Natural killer cell treated with Interleukin-12 subunit alpha and Interleukin-12 subunit beta and Interleukin-15 and Interleukin-18, amount 100 ng/mL, for 72 hours (primary cell): Measurements from ENCODE around the gene OXER1. TPM values are rescaled to one million over a fixed set of nuclear protein-coding genes. Genes with fewer than 3 reads are reported as not detected.
A peak's percentile ranks its signal among the peaks of the same experiment; 100 is the strongest.

Source experiments
- ATAC-seq, 2 donors: fragments of 150-1000 bp; cut with Tn5 transposase in 1 of 2; sonication (Bioruptor Pico), chemical (Tn5 transposase) in 1 of 2; 2 replicates each; pipeline ENCODE4 v1.10.0; 2021
- DNase-seq: peaks from one replicate; pipeline ENCODE4 v3.0.0; 2022; ENCODE audit warnings: low spot score
- H3K27ac Mint-ChIP-seq, 2 donors: 1 replicate in 1 of 2; 2 replicates in 1 of 2; pipeline ENCODE4 v1.8.0; 2022; ENCODE audit warnings: mixed read lengths in 2 of 2, mild to moderate bottlenecking in 1 of 2, moderate library complexity in 1 of 2
- H3K27me3 Mint-ChIP-seq, 2 donors: 1 replicate in 1 of 2; 2 replicates in 1 of 2; pipeline ENCODE4 v1.8.0; 2022; ENCODE audit warnings: mixed read lengths in 2 of 2
- H3K36me3 Mint-ChIP-seq: one replicate; pipeline ENCODE4 v1.8.0; 2022; ENCODE audit warnings: mixed read lengths
- H3K4me1 Mint-ChIP-seq, 2 donors: 1 replicate in 1 of 2; 2 replicates in 1 of 2; pipeline ENCODE4 v1.8.0; 2022; ENCODE audit warnings: low read depth in 2 of 2, mixed read lengths in 2 of 2, mild to moderate bottlenecking in 1 of 2
- H3K4me3 Mint-ChIP-seq: one replicate; pipeline ENCODE4 v1.8.0; 2022; ENCODE audit warnings: mixed read lengths
- H3K9me3 Mint-ChIP-seq: 2 replicates; pipeline ENCODE4 v1.8.0; 2022; ENCODE audit warnings: mixed read lengths
- total RNA-seq, 2 donors: library from RNA; stranded (reverse); gene quantifications; one replicate each; pipeline ENCODE4 v1.2.3, GENCODE V29; 2022

The OXER1 gene
- total RNA-seq, 2 donors from 2014 or later: not detected

DNA sequence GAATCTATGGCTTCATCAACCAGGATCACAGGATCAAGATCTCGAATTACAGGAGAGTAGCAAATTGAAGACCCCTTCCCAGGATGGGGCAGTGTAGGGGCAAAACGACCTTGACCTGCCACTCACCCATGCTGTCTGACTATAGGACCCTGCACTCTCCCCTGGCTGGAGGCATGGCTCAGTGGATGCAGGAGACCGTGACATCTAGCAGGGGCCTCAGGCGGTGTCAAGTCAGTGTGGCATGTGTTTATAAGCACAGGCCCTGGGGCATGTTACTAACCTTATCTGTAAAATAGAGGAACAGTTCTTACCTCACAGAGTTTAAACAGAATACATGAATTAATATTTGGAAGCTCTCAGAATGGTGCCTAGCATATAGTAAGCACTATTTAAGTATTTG is 24.9 kb upstream of the OXER1 start:
- Mint-ChIP-seq H3K36me3 (no peaks in the 10 kb centered on the region), H3K27ac (no peak overlapping the region), H3K27me3 (peaks cover 23% of the 10 kb centered on the region in 2 donors), H3K9me3 (no peaks in the 10 kb centered on the region), H3K4me3 (no peak overlapping the region), H3K4me1 (peaks cover 8 to 24% of the 10 kb centered on the region in 2 donors)
- DNase-seq (no peak), ATAC-seq (no peak)

GRCh38 chr2:42788478-42788793 is 24.5 kb upstream of the OXER1 start:
- no peak overlapping the region for H3K27ac Mint-ChIP-seq
- no peak for ATAC-seq
- DNase-seq: no peak
- H3K36me3 Mint-ChIP-seq: no peaks in the 10 kb centered on the region
- no peaks in the 10 kb centered on the region for H3K9me3 Mint-ChIP-seq
- H3K4me1 Mint-ChIP-seq: peaks cover 8 to 21% of the 10 kb centered on the region in 2 donors
- H3K4me3 Mint-ChIP-seq: no peak overlapping the region
- peaks cover 18 to 20% of the 10 kb centered on the region in 2 donors for H3K27me3 Mint-ChIP-seq

DNA sequence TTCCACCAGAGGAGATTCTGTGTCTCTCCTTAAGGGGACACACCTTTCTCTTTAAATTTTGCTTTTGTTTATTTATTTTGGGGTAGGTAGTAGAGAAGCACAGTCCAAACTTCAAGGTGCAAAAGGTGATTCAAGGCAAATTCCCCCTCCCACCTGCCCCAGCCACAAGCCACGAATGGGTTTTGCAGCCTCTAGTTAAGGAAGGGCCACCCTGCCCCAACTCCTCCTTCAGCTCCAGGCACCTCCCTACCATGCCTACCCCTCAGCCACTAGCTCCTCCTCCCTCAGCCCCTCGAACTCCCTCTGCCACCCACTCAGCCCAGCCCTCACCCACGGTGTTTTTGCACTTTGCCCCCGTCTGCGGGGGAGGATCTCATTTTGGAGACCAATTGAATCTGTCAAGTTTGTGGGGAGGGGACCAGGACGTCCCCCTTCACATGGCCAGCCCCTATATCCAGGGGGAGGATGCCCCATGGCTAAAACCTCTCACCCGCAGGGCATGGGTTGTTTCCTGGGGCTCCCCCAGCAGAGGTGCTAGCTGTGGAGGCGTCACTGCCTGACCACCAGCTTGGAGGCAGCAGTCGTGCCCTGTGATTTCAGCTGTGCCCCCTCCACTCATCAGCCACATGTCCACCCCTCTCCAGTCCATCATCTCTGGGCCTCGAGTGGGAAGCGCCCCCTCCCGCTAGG is 24.0 kb upstream of the OXER1 start:
- H3K27me3 Mint-ChIP-seq: peaks cover 17 to 20% of the 10 kb centered on the region in 2 donors
- no peaks in the 10 kb centered on the region for H3K9me3 Mint-ChIP-seq
- peak; percentile 40 to 69 for ATAC-seq
- no peak overlapping the region for H3K4me3 Mint-ChIP-seq
- no peaks in the 10 kb centered on the region for H3K36me3 Mint-ChIP-seq
- no peak for DNase-seq
- H3K27ac Mint-ChIP-seq: no peak overlapping the region
- H3K4me1 Mint-ChIP-seq: peaks cover 8 to 21% of the 10 kb centered on the region in 2 donors

- DNase-seq (no peak), ATAC-seq (no peak)
- H3K4me1 Mint-ChIP-seq: peaks cover 8 to 21% of the 10 kb centered on the region in 2 donors
- no peak overlapping the region for H3K4me3 Mint-ChIP-seq
- no peaks in the 10 kb centered on the region for H3K9me3 Mint-ChIP-seq
- H3K27me3 Mint-ChIP-seq: peaks cover 17 to 20% of the 10 kb centered on the region in 2 donors
- H3K27ac Mint-ChIP-seq: no peak overlapping the region
- no peaks in the 10 kb centered on the region for H3K36me3 Mint-ChIP-seq
These were observed 23.5 kb upstream of the OXER1 start for GRCh38 chr2:42787424-42787787.

- Mint-ChIP-seq H3K27me3 (peaks cover 11 to 17% of the 10 kb centered on the region in 2 donors), H3K27ac (no peak overlapping the region), H3K4me3 (no peak overlapping the region), H3K9me3 (no peaks in the 10 kb centered on the region), H3K36me3 (no peaks in the 10 kb centered on the region), H3K4me1 (peaks cover 4 to 18% of the 10 kb centered on the region in 2 donors)
- ATAC-seq (peak in 1 of 2 donors; percentile 3), DNase-seq (no peak)
These were observed 22.8 kb upstream of the OXER1 start for GRCh38 chr2:42786561-42787345.

- no peak for ATAC-seq
- Mint-ChIP-seq H3K4me1 (peaks cover 0 to 13% of the 10 kb centered on the region in 2 donors), H3K36me3 (no peaks in the 10 kb centered on the region), H3K27me3 (no peaks in the 10 kb centered on the region), H3K27ac (no peak overlapping the region), H3K4me3 (no peak overlapping the region), H3K9me3 (no peaks in the 10 kb centered on the region)
- no peak for DNase-seq
These were observed 20.4 kb upstream of the OXER1 start for GRCh38 chr2:42784204-42784880.

- H3K36me3 Mint-ChIP-seq: no peaks in the 10 kb centered on the region
- H3K9me3 Mint-ChIP-seq: no peaks in the 10 kb centered on the region
- no peaks in the 10 kb centered on the region for H3K27me3 Mint-ChIP-seq
- no peak overlapping the region for H3K27ac Mint-ChIP-seq
- peaks cover 0 to 11% of the 10 kb centered on the region in 2 donors for H3K4me1 Mint-ChIP-seq
- H3K4me3 Mint-ChIP-seq: no peak overlapping the region
- DNase-seq: no peak
- no peak for ATAC-seq
These were observed 19.6 kb upstream of the OXER1 start for GRCh38 chr2:42783511-42783910.

DNA sequence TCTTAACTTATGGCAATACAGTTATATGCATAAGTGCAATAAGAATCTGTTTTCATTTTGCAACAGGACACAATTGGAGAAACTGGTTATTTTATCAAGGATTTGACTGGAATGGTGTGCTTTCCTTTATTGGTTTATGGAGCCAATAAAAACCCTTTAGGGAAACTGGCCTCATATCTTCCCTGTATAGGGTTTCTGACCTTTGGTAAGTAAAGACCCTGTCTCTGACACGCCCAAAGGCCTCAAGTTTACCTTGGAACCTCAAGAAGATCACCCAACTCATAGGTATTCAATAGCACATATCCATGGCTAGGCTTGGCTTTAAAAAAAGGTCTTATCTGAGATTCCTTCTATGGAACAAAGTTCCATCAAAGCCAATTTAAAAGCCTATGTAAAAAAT is 17.2 kb upstream of the OXER1 start:
- Mint-ChIP-seq H3K4me1 (no peaks in the 10 kb centered on the region), H3K27ac (no peak overlapping the region), H3K36me3 (no peaks in the 10 kb centered on the region), H3K27me3 (no peaks in the 10 kb centered on the region), H3K4me3 (no peak overlapping the region), H3K9me3 (no peaks in the 10 kb centered on the region)
- ATAC-seq (no peak), DNase-seq (no peak)

GRCh38 chr2:42777883-42778805 is 14.2 kb upstream of the OXER1 start:
- H3K4me3 Mint-ChIP-seq: no peak overlapping the region

GRCh38 chr2:42775810-42776209 is 11.9 kb upstream of the OXER1 start:
- Mint-ChIP-seq H3K27me3 (no peaks in the 10 kb centered on the region), H3K27ac (no peak overlapping the region), H3K4me3 (no peak overlapping the region), H3K4me1 (peaks cover 0 to 7% of the 10 kb centered on the region in 2 donors), H3K36me3 (no peaks in the 10 kb centered on the region), H3K9me3 (no peaks in the 10 kb centered on the region)
- DNase-seq (no peak), ATAC-seq (no peak)

More at GRCh38 chr2:42777883-42778805, 14.2 kb upstream of the OXER1 start:
- no peaks in the 10 kb centered on the region for H3K36me3 Mint-ChIP-seq
- no peaks in the 10 kb centered on the region for H3K27me3 Mint-ChIP-seq
- no peak for DNase-seq
- no peaks in the 10 kb centered on the region for H3K9me3 Mint-ChIP-seq
- no peak for ATAC-seq
- H3K4me1 Mint-ChIP-seq: peaks cover 0 to 7% of the 10 kb centered on the region in 2 donors
- no peak overlapping the region for H3K27ac Mint-ChIP-seq

GRCh38 chr2:42775186-42775585 is 11.3 kb upstream of the OXER1 start:
- no peaks in the 10 kb centered on the region for H3K9me3 Mint-ChIP-seq
- H3K4me3 Mint-ChIP-seq: no peak overlapping the region
- no peak for ATAC-seq
- no peaks in the 10 kb centered on the region for H3K27me3 Mint-ChIP-seq
- H3K36me3 Mint-ChIP-seq: no peaks in the 10 kb centered on the region
- no peak for DNase-seq
- no peak overlapping the region for H3K27ac Mint-ChIP-seq
- H3K4me1 Mint-ChIP-seq: peaks cover 0 to 7% of the 10 kb centered on the region in 2 donors

DNA sequence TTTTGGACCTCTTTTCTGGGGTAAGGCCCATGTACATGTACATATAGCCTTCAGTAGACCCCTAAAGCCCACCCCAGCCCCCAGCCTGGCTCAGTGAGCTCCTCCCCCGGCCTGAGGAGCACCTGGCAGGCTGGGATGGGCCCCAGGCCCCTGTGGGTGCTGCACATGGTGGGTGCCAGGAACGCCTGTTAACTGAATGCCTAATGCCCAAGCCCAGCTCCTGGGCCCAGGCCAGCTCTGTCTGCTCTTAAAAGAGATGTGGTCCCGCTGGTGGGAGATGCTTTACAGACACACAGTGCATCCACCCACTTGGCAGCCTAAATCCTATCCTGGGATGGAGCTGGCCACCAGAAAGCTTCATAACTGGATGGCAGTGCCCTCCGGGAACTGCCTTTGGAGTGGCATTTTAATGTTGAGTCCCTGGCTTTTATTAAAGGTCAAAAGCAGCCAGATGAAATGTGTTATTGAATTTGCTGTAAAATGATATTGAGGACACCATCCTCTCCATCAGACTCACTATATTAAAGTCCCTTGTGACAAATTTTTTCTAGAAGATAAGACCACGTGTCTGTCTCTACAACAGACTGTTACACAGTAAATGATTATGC is 7.7 kb upstream of the OXER1 start:
- no peaks in the 10 kb centered on the region for H3K27me3 Mint-ChIP-seq
- ATAC-seq (no peak), DNase-seq (no peak)

More for the DNA sequence above, 7.7 kb upstream of the OXER1 start:
- Mint-ChIP-seq H3K27ac (no peak overlapping the region), H3K4me3 (no peak overlapping the region), H3K36me3 (no peaks in the 10 kb centered on the region), H3K9me3 (no peaks in the 10 kb centered on the region), H3K4me1 (peaks cover 0 to 7% of the 10 kb centered on the region in 2 donors)
